Astrocyte (in vitro differentiated cells and primary cell): Measurements from ENCODE around the gene H6PD. TPM values are rescaled to one million over a fixed set of nuclear protein-coding genes. Genes with fewer than 3 reads are reported as not detected.

Experiments used
- DNase-seq: peaks from one replicate; pipeline ENCODE4 v3.0.0-alpha.2; 2010; ENCODE audit warnings: low read depth
- FAIRE-seq: peaks from 2 replicates; lab custom pipeline; 2011; peaks lifted over from hg19 to GRCh38; lab: Jason Lieb, UNC
- H2AFZ ChIP-seq: 2 replicates; pipeline ENCODE4 v1.6.0; 2012; ENCODE audit warnings: low read depth, low read length, inconsistent platforms
- H3K27ac ChIP-seq: 2 replicates; pipeline ENCODE4 v1.5.1; 2011; ENCODE audit warnings: low read depth, low read length, inconsistent platforms
- H3K27me3 ChIP-seq: 2 replicates; pipeline ENCODE4 v1.6.0; 2011; ENCODE audit warnings: low read length, inconsistent platforms; ENCODE audit not compliant: insufficient read depth
- H3K36me3 ChIP-seq: 2 replicates; pipeline ENCODE4 v1.5.1; 2011; ENCODE audit warnings: low read length, inconsistent platforms; ENCODE audit not compliant: insufficient read depth
- H3K4me1 ChIP-seq: 2 replicates; pipeline ENCODE4 v1.5.1; 2011; ENCODE audit warnings: low read length, inconsistent platforms; ENCODE audit not compliant: insufficient read depth
- H3K4me2 ChIP-seq: 2 replicates; pipeline ENCODE4 v1.6.0; 2012; ENCODE audit warnings: low read length, inconsistent platforms
- H3K4me3 ChIP-seq: 2 replicates; pipeline ENCODE4 v1.5.1; 2011; ENCODE audit warnings: low read depth, mild to moderate bottlenecking, low read length, inconsistent platforms; ENCODE audit not compliant: insufficient read depth
- H3K79me2 ChIP-seq: 2 replicates; pipeline ENCODE4 v1.6.0; 2012; ENCODE audit warnings: mild to moderate bottlenecking, low read length, inconsistent platforms; ENCODE audit not compliant: insufficient read depth
- H3K9ac ChIP-seq: 2 replicates; pipeline ENCODE4 v1.6.0; 2012; ENCODE audit warnings: mild to moderate bottlenecking, low read length, inconsistent platforms
- H3K9me3 ChIP-seq: 2 replicates; pipeline ENCODE4 v1.5.1; 2012; ENCODE audit warnings: low read depth, mild to moderate bottlenecking, low read length, inconsistent platforms; ENCODE audit not compliant: insufficient read depth
- H4K20me1 ChIP-seq: 2 replicates; pipeline ENCODE4 v1.6.0; 2012; ENCODE audit warnings: low read length, inconsistent platforms; ENCODE audit not compliant: insufficient read depth
- H3K27ac Mint-ChIP-seq: one replicate; pipeline ENCODE4 v1.8.0; 2021; ENCODE audit warnings: mild to moderate bottlenecking, mixed read lengths; ENCODE audit not compliant: unreplicated experiment
- H3K27me3 Mint-ChIP-seq: one replicate; pipeline ENCODE4 v1.8.0; 2021; ENCODE audit warnings: low read depth, mixed read lengths; ENCODE audit not compliant: unreplicated experiment
- H3K36me3 Mint-ChIP-seq: one replicate; pipeline ENCODE4 v1.8.0; 2021; ENCODE audit warnings: low read depth, mixed read lengths; ENCODE audit not compliant: unreplicated experiment
- H3K4me1 Mint-ChIP-seq: one replicate; pipeline ENCODE4 v1.8.0; 2021; ENCODE audit warnings: low read depth, mixed read lengths; ENCODE audit not compliant: unreplicated experiment
- H3K4me3 Mint-ChIP-seq: one replicate; pipeline ENCODE4 v1.8.0; 2021; ENCODE audit warnings: mild to moderate bottlenecking, moderate library complexity, mixed read lengths; ENCODE audit not compliant: unreplicated experiment
- H3K9me3 Mint-ChIP-seq: one replicate; pipeline ENCODE4 v1.8.0; 2021; ENCODE audit warnings: mild to moderate bottlenecking, mixed read lengths; ENCODE audit not compliant: unreplicated experiment
- CTCF ChIP-seq: IDR thresholded peaks from 2 replicates; pipeline ENCODE4 v1.5.1; 2011; ENCODE audit warnings: low read depth, mild to moderate bottlenecking, inconsistent platforms, low read length, moderate library complexity; ENCODE audit not compliant: insufficient read depth
- EZH2 ChIP-seq: IDR thresholded peaks from 2 replicates; pipeline ENCODE4 v1.6.1; 2012; ENCODE audit warnings: mild to moderate bottlenecking, low read length, inconsistent platforms; ENCODE audit not compliant: insufficient read depth
- total RNA-seq: library from RNA; stranded (reverse); gene quantifications from 2 replicates; pipeline ENCODE4 v1.2.1, GENCODE V29; 2021

H6PD gene
- total RNA-seq, 1 donor from 2014 or later: 13.9 TPM

DNA sequence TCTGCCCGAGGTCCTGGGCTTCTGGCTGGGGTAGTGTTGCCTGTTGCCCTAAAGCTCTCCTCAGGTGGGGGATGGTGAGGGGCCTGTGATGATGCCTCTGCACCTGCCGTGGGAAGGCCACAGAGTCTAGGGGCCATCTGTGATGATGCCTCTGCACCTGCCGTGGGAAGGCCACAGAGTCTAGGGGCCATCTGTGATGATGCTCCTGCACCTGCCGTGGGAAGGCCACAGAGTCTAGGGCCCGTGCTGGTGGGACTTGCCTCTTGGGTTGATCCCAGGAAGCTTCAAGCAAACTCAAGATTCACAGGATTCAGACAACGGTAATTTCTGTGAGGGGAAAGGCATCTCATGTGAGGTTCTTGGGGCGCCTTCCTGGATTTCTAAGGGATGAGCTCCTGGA is 75.4 kb downstream of the H6PD start:
- H3K36me3 ChIP-seq: no peaks in the 10 kb centered on the region
- no peaks in the 10 kb centered on the region for H3K9me3 ChIP-seq
- H3K36me3 Mint-ChIP-seq: peaks cover 16% of the 10 kb centered on the region
- peaks cover 100% of the 10 kb centered on the region for H3K79me2 ChIP-seq
- no peaks in the 10 kb centered on the region for H3K27me3 ChIP-seq
- TF ChIP-seq CTCF: no peak
- no peak overlapping the region for H3K4me3 Mint-ChIP-seq
- H3K4me1 Mint-ChIP-seq: peaks cover 32% of the 10 kb centered on the region
- H3K4me3 ChIP-seq: no peak overlapping the region
- H3K27me3 Mint-ChIP-seq: no peaks in the 10 kb centered on the region
- FAIRE-seq: no peak
- no peak for DNase-seq
- H3K4me1 ChIP-seq: peaks cover 7% of the 10 kb centered on the region
- H3K9ac ChIP-seq: no peak overlapping the region
- H3K27ac Mint-ChIP-seq: no peak overlapping the region
- no peak overlapping the region for H3K4me2 ChIP-seq
- no peak overlapping the region for H2AFZ ChIP-seq
- H4K20me1 ChIP-seq: peaks cover 98% of the 10 kb centered on the region
- H3K9me3 Mint-ChIP-seq: no peaks in the 10 kb centered on the region
- H3K27ac ChIP-seq: no peak overlapping the region

DNA sequence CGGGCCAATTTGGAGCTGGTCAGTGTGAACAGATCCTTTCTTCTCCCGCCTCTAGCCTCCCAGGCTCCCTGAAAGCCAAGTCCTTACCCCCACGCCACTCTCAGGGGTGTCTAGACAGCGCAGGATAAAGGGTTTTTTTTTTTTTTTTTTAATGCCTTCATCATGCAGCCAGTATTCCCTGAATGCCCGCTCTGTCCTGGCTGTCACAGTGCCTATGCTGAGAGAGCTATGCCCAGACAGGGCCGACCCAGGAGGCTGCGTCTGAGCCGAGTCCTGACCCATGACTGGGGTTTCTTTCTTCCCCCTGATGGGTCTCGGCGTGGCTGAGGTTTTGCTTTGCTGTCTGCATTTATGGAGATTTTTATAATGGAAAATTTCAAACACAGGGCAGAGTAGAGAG is 76.5 kb downstream of the H6PD start:
- peaks cover 98% of the 10 kb centered on the region for H4K20me1 ChIP-seq
- Mint-ChIP-seq H3K27ac (peak overlapping the region; percentile 53), H3K27me3 (no peaks in the 10 kb centered on the region), H3K4me3 (no peak overlapping the region), H3K36me3 (peaks cover 17% of the 10 kb centered on the region), H3K4me1 (peaks cover 30% of the 10 kb centered on the region), H3K9me3 (no peaks in the 10 kb centered on the region)
- FAIRE-seq: no peak
- H2AFZ ChIP-seq: no peak overlapping the region
- no peaks in the 10 kb centered on the region for H3K27me3 ChIP-seq
- H3K9me3 ChIP-seq: no peaks in the 10 kb centered on the region
- no peak overlapping the region for H3K4me3 ChIP-seq
- H3K36me3 ChIP-seq: no peaks in the 10 kb centered on the region
- no peak overlapping the region for H3K9ac ChIP-seq
- no peak for DNase-seq
- no peak overlapping the region for H3K4me2 ChIP-seq
- H3K27ac ChIP-seq: no peak overlapping the region
- H3K79me2 ChIP-seq: peaks cover 100% of the 10 kb centered on the region
- peaks cover 16% of the 10 kb centered on the region for H3K4me1 ChIP-seq
- TF ChIP-seq CTCF: no peak
- TF ChIP-seq EZH2: no peak

DNA sequence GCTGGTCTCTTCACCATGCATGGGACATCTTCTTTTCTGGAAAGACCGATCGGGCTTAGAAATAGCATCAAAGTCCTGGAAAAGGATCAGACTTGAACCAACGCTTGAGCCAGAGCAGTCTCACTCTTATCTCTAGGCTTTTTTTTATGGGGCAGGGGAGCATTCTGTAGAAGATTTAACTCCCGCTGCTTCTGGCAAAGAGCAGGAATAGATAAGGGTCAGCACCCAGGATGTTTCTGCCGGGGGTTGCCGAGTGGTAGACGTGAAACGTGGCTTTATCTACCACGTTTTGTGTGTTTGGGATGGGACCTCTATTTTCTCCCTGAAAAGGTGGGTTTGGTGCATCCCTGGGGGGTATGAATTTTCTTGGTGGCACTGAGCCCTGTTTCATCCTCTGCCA is 76.9 kb downstream of the H6PD start:
- H3K4me2 ChIP-seq: no peak overlapping the region
- no peak for DNase-seq
- H3K27me3 Mint-ChIP-seq: no peaks in the 10 kb centered on the region
- H3K27ac Mint-ChIP-seq: peak overlapping the region; percentile 53
- TF ChIP-seq CTCF (no peak), EZH2 (no peak)
- peaks cover 21% of the 10 kb centered on the region for H3K4me1 ChIP-seq
- no peak overlapping the region for H3K4me3 Mint-ChIP-seq
- H3K36me3 ChIP-seq: no peaks in the 10 kb centered on the region
- no peak overlapping the region for H3K9ac ChIP-seq
- H3K27me3 ChIP-seq: no peaks in the 10 kb centered on the region
- no peak for FAIRE-seq
- peaks cover 26% of the 10 kb centered on the region for H3K4me1 Mint-ChIP-seq
- H3K27ac ChIP-seq: no peak overlapping the region
- no peaks in the 10 kb centered on the region for H3K9me3 ChIP-seq
- H2AFZ ChIP-seq: no peak overlapping the region
- peaks cover 17% of the 10 kb centered on the region for H3K36me3 Mint-ChIP-seq
- H3K9me3 Mint-ChIP-seq: no peaks in the 10 kb centered on the region
- no peak overlapping the region for H3K4me3 ChIP-seq
- peaks cover 98% of the 10 kb centered on the region for H4K20me1 ChIP-seq
- H3K79me2 ChIP-seq: peaks cover 100% of the 10 kb centered on the region
